ENCODE results near the gene OR6T1. TPM values are rescaled to one million over a fixed set of nuclear protein-coding genes. Genes with fewer than 3 reads are reported as not detected.

Gene OR6T1, protein sequence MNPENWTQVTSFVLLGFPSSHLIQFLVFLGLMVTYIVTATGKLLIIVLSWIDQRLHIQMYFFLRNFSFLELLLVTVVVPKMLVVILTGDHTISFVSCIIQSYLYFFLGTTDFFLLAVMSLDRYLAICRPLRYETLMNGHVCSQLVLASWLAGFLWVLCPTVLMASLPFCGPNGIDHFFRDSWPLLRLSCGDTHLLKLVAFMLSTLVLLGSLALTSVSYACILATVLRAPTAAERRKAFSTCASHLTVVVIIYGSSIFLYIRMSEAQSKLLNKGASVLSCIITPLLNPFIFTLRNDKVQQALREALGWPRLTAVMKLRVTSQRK
- not detected for total RNA-seq
- polyA plus RNA-seq = not detected

DNA sequence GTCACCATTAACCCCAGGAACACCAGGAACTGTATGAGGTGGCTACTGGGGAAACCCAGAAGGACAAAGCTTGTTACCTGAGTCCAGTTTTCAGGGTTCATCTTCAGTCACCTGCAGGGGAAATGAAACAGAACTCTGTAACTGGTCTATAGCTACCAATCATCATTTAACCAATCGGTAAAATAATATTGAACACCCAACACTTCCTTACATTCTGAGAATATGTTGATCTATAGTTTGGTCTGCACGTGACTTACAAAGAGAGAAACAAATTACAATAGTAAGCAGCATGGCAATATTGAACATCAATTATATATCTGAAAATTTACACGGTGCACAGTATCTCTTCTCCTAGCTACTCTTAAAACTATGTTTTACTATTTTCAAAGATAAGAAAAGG lies at the start of gene OR6T1:
TSS of gene OR6T1 (minus strand) at position 101 of the 400 bp plus-strand sequence. CDS start at position 101, 0 bp downstream.
- Histone ChIP-seq H3K4me1 (ENCODE audit: control insufficient read depth, insufficient read depth, low read length, poor library complexity, severe bottlenecking) (no peaks in the 10 kb centered on the region), H3K9me3 (ENCODE audit: control insufficient read depth in 2 of 2, low read length in 2 of 2) (no peaks in the 10 kb centered on the region), H3K36me3 (ENCODE audit: control insufficient read depth, insufficient read depth, low read length) (no peaks in the 10 kb centered on the region), H3K27me3 (ENCODE audit: control insufficient read depth, insufficient read depth, low read length) (no peaks in the 10 kb centered on the region), H3K27ac (ENCODE audit: insufficient read depth, low read length, poor library complexity, severe bottlenecking) (no peak within 1 kb of the TSS), H3K4me3 (ENCODE audit: low read depth, low read length) (no peak within 1 kb of the TSS)
- Mint-ChIP-seq H3K27me3 (no peaks in the 10 kb centered on the region), H3K36me3 (no peaks in the 10 kb centered on the region), H3K27ac (no peak within 1 kb of the TSS), H3K9me3 (peaks cover 0 to 10% (median 0%) of the 10 kb centered on the region in 7 donors), H3K4me1 (no peaks in the 10 kb centered on the region), H3K4me3 (no peak within 1 kb of the TSS)
- DNase-seq = no peak
- ATAC-seq (ENCODE audit: low read depth in 2 of 2) = no peak

DNA sequence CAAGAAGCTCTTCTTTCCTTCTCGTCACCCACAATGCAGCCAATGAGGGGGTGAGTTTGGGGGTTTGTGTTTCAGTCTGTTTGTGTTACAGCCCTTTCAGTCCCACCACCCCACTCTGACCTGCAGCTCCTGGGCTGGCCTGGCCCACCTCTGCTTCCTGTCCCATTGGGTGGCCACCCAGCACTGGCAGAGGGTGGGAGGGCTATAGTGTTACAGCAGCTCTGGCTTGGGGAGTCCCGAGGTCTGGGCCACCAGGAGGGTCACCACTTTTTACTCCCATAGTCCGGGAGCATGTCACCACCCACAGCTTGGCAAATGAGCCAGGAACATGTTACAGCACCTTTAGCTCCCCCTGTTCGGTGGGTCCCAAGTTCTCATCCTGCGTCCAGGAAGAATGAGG lies 35.7 kb upstream of the OR6T1 start:
- Histone ChIP-seq H3K27me3 (ENCODE audit: control insufficient read depth, insufficient read depth, low read length) (no peaks in the 10 kb centered on the region), H3K4me1 (ENCODE audit: control insufficient read depth, insufficient read depth, low read length, poor library complexity, severe bottlenecking) (no peaks in the 10 kb centered on the region), H3K27ac (ENCODE audit: insufficient read depth, low read length, poor library complexity, severe bottlenecking) (no peak overlapping the region), H3K36me3 (ENCODE audit: control insufficient read depth, insufficient read depth, low read length) (no peaks in the 10 kb centered on the region), H3K4me3 (ENCODE audit: low read depth, low read length) (no peak overlapping the region), H3K9me3 (ENCODE audit: control insufficient read depth in 2 of 2, low read length in 2 of 2) (no peaks in the 10 kb centered on the region)
- ATAC-seq (ENCODE audit: low read depth in 2 of 2) = no peak
- no peak for DNase-seq
- no peak overlapping the region for H3K27ac Mint-ChIP-seq
- H3K4me1 Mint-ChIP-seq = no peaks in the 10 kb centered on the region
- H3K36me3 Mint-ChIP-seq = no peaks in the 10 kb centered on the region
- peaks cover 0 to 10% (median 3%) of the 10 kb centered on the region in 7 donors for H3K9me3 Mint-ChIP-seq
- H3K4me3 Mint-ChIP-seq = no peak overlapping the region
- H3K27me3 Mint-ChIP-seq = no peaks in the 10 kb centered on the region

DNA sequence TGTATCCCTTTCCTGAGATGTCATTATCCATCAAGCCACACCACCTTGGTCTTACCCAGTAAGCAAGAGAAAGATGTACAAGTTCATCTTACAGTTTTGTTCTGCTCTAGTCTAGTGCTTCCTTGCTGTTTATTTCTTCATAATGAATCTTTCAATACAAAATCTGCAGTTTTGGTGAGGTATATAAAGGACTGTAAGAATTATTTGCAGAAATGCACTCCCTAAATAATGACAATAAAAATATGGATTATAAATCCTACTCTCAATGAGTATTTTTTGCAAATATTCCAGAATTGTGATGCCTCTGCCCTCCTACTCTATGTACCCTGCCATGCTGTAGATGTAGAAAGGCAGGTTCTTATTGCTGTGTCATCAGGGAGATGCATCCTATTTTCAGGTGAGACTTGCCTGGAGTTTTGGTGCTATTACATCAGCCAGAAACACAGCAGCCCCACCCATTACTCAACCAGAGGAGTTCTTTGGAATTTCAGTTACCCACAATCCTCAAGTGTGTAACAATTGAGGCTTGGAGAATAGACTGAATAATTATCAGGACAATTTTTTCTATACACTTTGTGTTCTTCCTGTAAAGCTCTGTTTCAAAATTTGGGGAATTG lies 34.2 kb upstream of the OR6T1 start, which contains the start of gene OR10S1:
TSS of gene OR10S1 (minus strand) at position 51 of the 617 bp plus-strand sequence. CDS start 117 bp downstream, outside the sequence.
- Histone ChIP-seq H3K4me1 (ENCODE audit: control insufficient read depth, insufficient read depth, low read length, poor library complexity, severe bottlenecking) (no peaks in the 10 kb centered on the region), H3K27ac (ENCODE audit: insufficient read depth, low read length, poor library complexity, severe bottlenecking) (no peak within 1 kb of the TSS), H3K9me3 (ENCODE audit: control insufficient read depth in 2 of 2, low read length in 2 of 2) (no peaks in the 10 kb centered on the region), H3K36me3 (ENCODE audit: control insufficient read depth, insufficient read depth, low read length) (no peaks in the 10 kb centered on the region), H3K4me3 (ENCODE audit: low read depth, low read length) (no peak within 1 kb of the TSS), H3K27me3 (ENCODE audit: control insufficient read depth, insufficient read depth, low read length) (no peaks in the 10 kb centered on the region)
- Mint-ChIP-seq H3K4me3 (no peak within 1 kb of the TSS), H3K4me1 (no peaks in the 10 kb centered on the region), H3K27me3 (no peaks in the 10 kb centered on the region), H3K9me3 (peaks cover 0 to 7% (median 2%) of the 10 kb centered on the region in 7 donors), H3K36me3 (no peaks in the 10 kb centered on the region), H3K27ac (no peak within 1 kb of the TSS)
- DNase-seq (no peak), ATAC-seq (ENCODE audit: low read depth in 2 of 2) (no peak)

DNA sequence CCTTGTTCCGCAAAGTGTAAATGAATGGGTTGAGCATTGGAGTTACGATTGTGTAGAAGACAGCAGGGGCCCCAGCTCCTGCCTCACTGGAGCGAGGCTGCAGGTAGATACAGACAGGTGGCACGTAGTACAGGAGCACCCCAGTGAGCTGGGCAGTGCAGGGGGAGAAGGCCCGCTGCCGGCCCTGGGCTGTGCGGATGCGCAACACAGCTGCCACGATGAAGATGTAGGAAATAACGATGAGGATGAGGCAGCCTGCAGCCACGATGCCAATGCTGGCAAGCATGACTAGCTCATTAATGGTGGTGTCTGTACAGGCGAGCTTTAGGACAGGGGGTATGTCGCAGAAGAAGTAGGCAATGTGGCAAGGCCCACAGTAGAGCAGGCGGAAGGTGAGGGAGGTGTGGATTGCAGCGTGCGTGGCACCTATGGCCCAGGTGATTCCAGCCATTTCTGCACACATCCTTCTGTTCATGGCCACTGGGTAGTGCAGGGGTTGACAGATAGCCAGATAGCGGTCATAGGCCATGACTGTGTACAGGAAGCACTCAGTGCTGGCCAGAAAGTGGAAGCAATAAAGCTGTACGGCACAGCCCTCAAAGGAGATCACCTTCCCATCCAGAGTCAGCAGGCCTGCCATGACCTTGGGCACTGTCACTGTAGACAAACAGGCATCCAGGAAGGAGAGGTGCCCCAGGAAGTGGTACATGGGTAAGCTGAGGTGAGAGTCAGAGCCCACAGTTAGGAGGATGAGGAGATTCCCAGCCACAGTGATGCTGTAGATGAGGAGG lies 33.3 kb upstream of the OR6T1 start:
- Mint-ChIP-seq H3K4me1 (no peaks in the 10 kb centered on the region), H3K27ac (no peak overlapping the region), H3K36me3 (no peaks in the 10 kb centered on the region), H3K9me3 (peaks cover 0 to 7% (median 0%) of the 10 kb centered on the region in 7 donors), H3K27me3 (no peaks in the 10 kb centered on the region), H3K4me3 (no peak overlapping the region)
- Histone ChIP-seq H3K27me3 (ENCODE audit: control insufficient read depth, insufficient read depth, low read length) (no peaks in the 10 kb centered on the region), H3K4me3 (ENCODE audit: low read depth, low read length) (no peak overlapping the region), H3K36me3 (ENCODE audit: control insufficient read depth, insufficient read depth, low read length) (no peaks in the 10 kb centered on the region), H3K9me3 (ENCODE audit: control insufficient read depth in 2 of 2, low read length in 2 of 2) (no peaks in the 10 kb centered on the region), H3K4me1 (ENCODE audit: control insufficient read depth, insufficient read depth, low read length, poor library complexity, severe bottlenecking) (no peaks in the 10 kb centered on the region), H3K27ac (ENCODE audit: insufficient read depth, low read length, poor library complexity, severe bottlenecking) (no peak overlapping the region)
- ATAC-seq (ENCODE audit: low read depth in 2 of 2) (no peak), DNase-seq (no peak)

DNA sequence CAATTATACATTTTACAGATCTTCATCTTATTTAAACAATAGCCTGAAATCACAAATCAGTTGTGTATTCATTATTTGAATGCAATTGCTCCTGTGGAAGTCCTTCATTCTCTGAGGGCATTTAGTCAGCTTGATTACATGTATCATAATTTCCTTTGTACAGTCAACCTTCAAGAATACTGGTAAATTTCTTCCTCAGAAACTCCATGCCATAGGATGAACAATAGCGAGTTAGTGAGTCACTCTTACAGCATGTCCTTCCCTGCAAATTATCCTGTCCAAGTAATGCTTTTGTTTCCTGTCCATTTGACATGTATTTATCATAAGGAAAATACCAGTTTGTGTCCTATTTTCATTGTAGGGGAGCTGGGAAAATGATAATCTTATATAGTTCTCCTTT lies 30.2 kb upstream of the OR6T1 start:
- no peak overlapping the region for H3K27ac Mint-ChIP-seq

DNA sequence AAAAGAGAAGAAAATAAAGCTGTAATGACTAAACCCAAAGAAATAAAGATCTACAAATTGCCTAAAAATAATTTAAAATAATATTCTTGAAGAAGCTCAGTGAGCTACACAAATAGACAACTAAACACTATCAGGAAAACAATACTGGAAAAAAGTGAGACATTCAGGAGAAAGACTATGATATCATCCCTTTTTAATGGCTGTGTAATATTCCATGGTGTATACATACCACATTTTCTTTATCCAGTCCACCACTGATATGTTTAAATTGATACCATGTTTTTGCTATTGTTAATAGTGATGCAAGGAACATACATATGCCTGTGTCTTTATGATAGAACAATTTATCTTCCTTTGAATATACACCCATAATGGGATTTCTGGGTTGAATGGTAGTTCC lies 13.1 kb upstream of the OR6T1 start:
- H3K4me3 ChIP-seq (ENCODE audit: low read depth, low read length) = no peak overlapping the region
- H3K9me3 ChIP-seq (ENCODE audit: control insufficient read depth in 2 of 2, low read length in 2 of 2) = no peaks in the 10 kb centered on the region
- no peak overlapping the region for H3K27ac ChIP-seq (ENCODE audit: insufficient read depth, low read length, poor library complexity, severe bottlenecking)
- no peaks in the 10 kb centered on the region for H3K36me3 ChIP-seq (ENCODE audit: control insufficient read depth, insufficient read depth, low read length)
- H3K27me3 ChIP-seq (ENCODE audit: control insufficient read depth, insufficient read depth, low read length) = no peaks in the 10 kb centered on the region
- no peaks in the 10 kb centered on the region for H3K4me1 Mint-ChIP-seq
- H3K36me3 Mint-ChIP-seq = no peaks in the 10 kb centered on the region
- H3K27me3 Mint-ChIP-seq = no peaks in the 10 kb centered on the region
- no peak overlapping the region for H3K27ac Mint-ChIP-seq
- DNase-seq = no peak
- ATAC-seq (ENCODE audit: low read depth in 2 of 2) = no peak
- no peaks in the 10 kb centered on the region for H3K4me1 ChIP-seq (ENCODE audit: control insufficient read depth, insufficient read depth, low read length, poor library complexity, severe bottlenecking)
- no peak overlapping the region for H3K4me3 Mint-ChIP-seq
- H3K9me3 Mint-ChIP-seq = peaks cover 0 to 8% (median 3%) of the 10 kb centered on the region in 7 donors

More for the DNA sequence above, 30.2 kb upstream of the OR6T1 start:
- Mint-ChIP-seq H3K36me3 (no peaks in the 10 kb centered on the region), H3K4me3 (no peak overlapping the region), H3K27me3 (no peaks in the 10 kb centered on the region), H3K4me1 (no peaks in the 10 kb centered on the region), H3K9me3 (peaks cover 0 to 5% (median 2%) of the 10 kb centered on the region in 7 donors)
- ATAC-seq (ENCODE audit: low read depth in 2 of 2) (no peak), DNase-seq (no peak)
- H3K4me3 ChIP-seq (ENCODE audit: low read depth, low read length) = no peak overlapping the region
- H3K9me3 ChIP-seq (ENCODE audit: control insufficient read depth in 2 of 2, low read length in 2 of 2) = no peaks in the 10 kb centered on the region
- H3K4me1 ChIP-seq (ENCODE audit: control insufficient read depth, insufficient read depth, low read length, poor library complexity, severe bottlenecking) = no peaks in the 10 kb centered on the region
- H3K36me3 ChIP-seq (ENCODE audit: control insufficient read depth, insufficient read depth, low read length) = no peaks in the 10 kb centered on the region
- H3K27ac ChIP-seq (ENCODE audit: insufficient read depth, low read length, poor library complexity, severe bottlenecking) = no peak overlapping the region
- no peaks in the 10 kb centered on the region for H3K27me3 ChIP-seq (ENCODE audit: control insufficient read depth, insufficient read depth, low read length)

DNA sequence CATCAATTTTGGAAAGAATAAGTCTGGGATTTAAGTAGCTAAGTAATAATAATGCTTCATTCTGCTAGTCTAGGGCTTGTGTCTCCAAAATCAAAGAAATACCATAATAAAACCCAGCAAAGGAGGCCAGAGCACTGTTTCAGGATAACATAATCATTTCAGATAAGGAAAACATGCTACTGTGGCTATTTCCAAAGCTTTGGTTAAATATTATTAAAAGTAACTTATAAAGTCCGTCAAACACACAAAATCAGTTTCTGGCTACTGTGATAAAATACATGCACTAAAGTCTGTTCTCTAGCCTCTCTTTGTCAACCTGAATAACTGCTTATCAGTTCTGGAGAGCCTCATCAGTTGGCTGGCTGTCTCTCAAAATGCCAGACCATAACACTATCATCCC lies 1.5 kb upstream of the OR6T1 start:
- Histone ChIP-seq H3K27me3 (ENCODE audit: control insufficient read depth, insufficient read depth, low read length) (no peaks in the 10 kb centered on the region), H3K4me1 (ENCODE audit: control insufficient read depth, insufficient read depth, low read length, poor library complexity, severe bottlenecking) (no peaks in the 10 kb centered on the region), H3K36me3 (ENCODE audit: control insufficient read depth, insufficient read depth, low read length) (no peaks in the 10 kb centered on the region), H3K27ac (ENCODE audit: insufficient read depth, low read length, poor library complexity, severe bottlenecking) (no peak overlapping the region), H3K4me3 (ENCODE audit: low read depth, low read length) (no peak overlapping the region), H3K9me3 (ENCODE audit: control insufficient read depth in 2 of 2, low read length in 2 of 2) (no peaks in the 10 kb centered on the region)
- Mint-ChIP-seq H3K4me1 (no peaks in the 10 kb centered on the region), H3K36me3 (no peaks in the 10 kb centered on the region), H3K27me3 (no peaks in the 10 kb centered on the region), H3K9me3 (peaks cover 0 to 7% (median 0%) of the 10 kb centered on the region in 7 donors), H3K27ac (no peak overlapping the region), H3K4me3 (no peak overlapping the region)
- ATAC-seq (ENCODE audit: low read depth in 2 of 2) = no peak
- no peak for DNase-seq

All from CD4-positive, CD25-positive, alpha-beta regulatory T cell (primary cell).